Smooth muscle cell (in vitro differentiated cells): ENCODE data around the gene KCNT1. TPM values are rescaled to one million over a fixed set of nuclear protein-coding genes. Genes with fewer than 3 reads are reported as not detected.

Experiments used
- DNase-seq: peaks from one replicate; lab custom pipeline; 2025; ENCODE audit not compliant: unreplicated experiment; lab: John Stamatoyannopoulos, UW
- H2AFZ ChIP-seq: fragments of 200-600 bp; sonication (generic); 2 replicates; pipeline ENCODE4 v1.6.0; 2016; ENCODE audit warnings: antibody characterized with exemption, low read depth, mild to moderate bottlenecking
- H3F3A ChIP-seq: fragments of 200-600 bp; sonication (generic); 2 replicates; pipeline ENCODE4 v1.6.0; 2017; ENCODE audit warnings: antibody characterized with exemption, low read depth
- H3K27ac ChIP-seq: fragments of 200-600 bp; sonication (generic); 2 replicates; pipeline ENCODE4 v1.5.1; 2016; ENCODE audit warnings: low read depth, mild to moderate bottlenecking
- H3K27me3 ChIP-seq: fragments of 200-600 bp; sonication (generic); 2 replicates; pipeline ENCODE4 v1.6.1; 2016; ENCODE audit warnings: low read depth, mild to moderate bottlenecking
- H3K36me3 ChIP-seq: fragments of 200-600 bp; sonication (generic); 2 replicates; pipeline ENCODE4 v1.5.1; 2016; ENCODE audit warnings: low read depth
- H3K4me1 ChIP-seq: fragments of 200-600 bp; sonication (generic); 2 replicates; pipeline ENCODE4 v1.5.1; 2016; ENCODE audit warnings: low read depth
- H3K4me2 ChIP-seq: fragments of 200-600 bp; sonication (generic); 2 replicates; pipeline ENCODE4 v1.6.0; 2016; ENCODE audit warnings: mild to moderate bottlenecking
- H3K4me3 ChIP-seq: fragments of 200-600 bp; sonication (generic); 2 replicates; pipeline ENCODE4 v1.5.1; 2016; ENCODE audit warnings: mild to moderate bottlenecking
- H3K79me2 ChIP-seq: fragments of 200-600 bp; sonication (generic); 2 replicates; pipeline ENCODE4 v1.6.0; 2016; ENCODE audit warnings: low read depth, mild to moderate bottlenecking
- H3K9ac ChIP-seq: fragments of 200-600 bp; sonication (generic); 2 replicates; pipeline ENCODE4 v1.6.0; 2016; ENCODE audit warnings: low read depth
- H3K9me3 ChIP-seq: fragments of 200-600 bp; sonication (generic); replicated peaks from 2 replicates; pipeline ENCODE4 v1.5.1; 2016; ENCODE audit warnings: low read depth
- H4K20me1 ChIP-seq: fragments of 200-600 bp; sonication (generic); 2 replicates; pipeline ENCODE4 v1.6.0; 2016; ENCODE audit warnings: low read depth
- CTCF ChIP-seq: fragments of 200-600 bp; sonication (generic); IDR thresholded peaks from 2 replicates; pipeline ENCODE4 v1.5.1; 2017; ENCODE audit warnings: borderline replicate concordance, mild to moderate bottlenecking, antibody characterized with exemption; ENCODE audit not compliant: insufficient read depth, poor library complexity, severe bottlenecking
- WGBS: methylation state at CpG from one replicate; pipeline ENCODE4 v1.1.7; 2016; ENCODE audit warnings: low lambda C conversion rate; 5-methylcytosine and 5-hydroxymethylcytosine counted together
- polyA plus RNA-seq: library from polyadenylated mRNA; unstranded; fragments of >200 nt; fragmentation: Nextera tagmentation; extraction: Ambion mirVana; gene quantifications from 2 replicates; pipeline ENCODE4 v1.2.1, GENCODE V29; 2016
- total RNA-seq: library from RNA; depleted of rRNA; stranded (reverse); fragments of >200 nt; gene quantifications from 2 replicates; pipeline ENCODE4 v1.2.3, GENCODE V29; 2014

KCNT1 gene
- total and polyA plus RNA-seq, 2 experiments from 2014 or later: not detected

DNA sequence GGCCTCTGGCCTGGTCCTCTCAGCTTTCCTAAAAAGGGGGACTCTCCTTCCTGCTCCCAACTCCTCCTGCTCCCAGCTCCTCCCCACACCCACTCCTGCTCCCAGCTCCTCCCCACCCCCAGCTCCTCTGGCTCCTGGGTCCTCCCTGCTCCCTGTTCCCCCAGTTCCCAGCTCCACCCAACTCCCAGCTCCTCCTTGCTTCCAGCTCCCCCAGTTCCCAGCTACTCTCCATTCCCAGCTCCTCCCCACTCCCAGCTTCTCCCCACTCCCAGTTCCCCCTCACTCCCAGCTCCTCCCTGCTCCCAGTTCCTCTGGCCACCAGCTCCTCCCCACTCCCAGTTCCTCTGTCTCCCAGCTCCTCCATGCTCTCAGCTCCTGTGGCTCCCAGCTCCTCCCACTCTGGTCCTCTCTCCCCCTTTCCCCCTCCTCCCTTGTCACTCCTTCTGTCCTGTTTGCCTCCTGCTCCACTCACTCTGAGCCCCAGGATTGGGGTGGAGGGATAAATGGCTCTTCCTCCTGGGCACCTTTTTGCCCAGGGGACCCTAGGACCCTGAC is 75.7 kb downstream of the KCNT1 start:
- no peaks in the 10 kb centered on the region for H3F3A ChIP-seq
- no peaks in the 10 kb centered on the region for H3K36me3 ChIP-seq
- no peak overlapping the region for H3K27ac ChIP-seq
- H3K4me1 ChIP-seq: no peaks in the 10 kb centered on the region
- no peak for DNase-seq
- no peaks in the 10 kb centered on the region for H3K9me3 ChIP-seq
- no peak overlapping the region for H3K4me2 ChIP-seq
- no peak overlapping the region for H3K4me3 ChIP-seq
- H3K27me3 ChIP-seq: no peaks in the 10 kb centered on the region
- no peaks in the 10 kb centered on the region for H4K20me1 ChIP-seq
- no peak overlapping the region for H2AFZ ChIP-seq
- no peak overlapping the region for H3K9ac ChIP-seq
- no peak for TF ChIP-seq CTCF
- no peaks in the 10 kb centered on the region for H3K79me2 ChIP-seq

DNA sequence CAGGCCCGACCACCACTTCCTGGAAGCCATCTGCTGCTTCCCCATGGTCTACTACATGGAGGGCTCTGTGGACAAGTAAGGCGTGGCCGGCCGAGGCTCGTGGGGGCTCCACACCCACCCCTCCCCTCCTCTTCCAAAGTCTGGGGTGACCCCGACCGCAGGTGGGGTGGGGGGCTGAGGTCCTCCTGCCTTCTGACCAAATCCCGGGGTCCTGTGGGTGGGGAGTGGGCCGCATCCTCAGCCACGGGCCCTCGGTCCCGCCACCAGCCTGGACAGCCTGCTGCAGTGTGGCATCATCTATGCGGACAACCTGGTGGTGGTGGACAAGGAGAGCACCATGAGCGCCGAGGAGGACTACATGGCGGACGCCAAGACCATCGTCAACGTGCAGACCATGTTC is 76.4 kb downstream of the KCNT1 start:
- TF ChIP-seq CTCF: no peak
- Histone ChIP-seq H4K20me1 (no peaks in the 10 kb centered on the region), H3K4me1 (no peaks in the 10 kb centered on the region), H3K79me2 (no peaks in the 10 kb centered on the region), H3K9me3 (no peaks in the 10 kb centered on the region), H3K27ac (no peak overlapping the region), H3K4me2 (no peak overlapping the region), H3K4me3 (no peak overlapping the region), H2AFZ (no peak overlapping the region), H3F3A (no peaks in the 10 kb centered on the region), H3K9ac (no peak overlapping the region), H3K36me3 (no peaks in the 10 kb centered on the region), H3K27me3 (no peaks in the 10 kb centered on the region)
- DNase-seq: no peak
- 97% methylated on average over 19 of the region's 19 CpGs for WGBS

DNA sequence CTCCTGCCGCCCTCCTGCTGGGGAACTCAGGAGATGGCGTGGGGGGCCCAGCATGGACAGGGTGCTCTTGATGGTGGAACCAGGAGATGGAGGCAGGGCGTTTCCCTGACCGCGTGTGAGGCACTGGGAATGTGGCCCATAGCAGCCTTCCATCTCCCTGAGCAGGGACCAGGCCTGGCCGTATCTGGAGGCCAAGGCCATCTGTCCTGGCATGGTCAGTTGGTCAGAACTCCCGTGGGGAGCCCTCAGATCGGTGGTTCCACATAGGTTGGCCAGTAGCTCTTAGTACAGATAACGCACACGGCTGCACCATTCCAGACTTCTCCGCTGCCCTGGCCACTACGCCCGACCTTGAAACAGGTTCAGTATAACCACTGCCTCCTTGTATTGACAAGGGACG is 77.6 kb downstream of the KCNT1 start:
- no peaks in the 10 kb centered on the region for H4K20me1 ChIP-seq
- no peak overlapping the region for H3K4me2 ChIP-seq
- TF ChIP-seq CTCF: no peak
- no peaks in the 10 kb centered on the region for H3K4me1 ChIP-seq
- no peaks in the 10 kb centered on the region for H3K36me3 ChIP-seq
- no peak overlapping the region for H3K4me3 ChIP-seq
- H3K27me3 ChIP-seq: no peaks in the 10 kb centered on the region
- H3K79me2 ChIP-seq: no peaks in the 10 kb centered on the region
- no peaks in the 10 kb centered on the region for H3K9me3 ChIP-seq
- no peak overlapping the region for H2AFZ ChIP-seq
- H3F3A ChIP-seq: no peaks in the 10 kb centered on the region
- DNase-seq: no peak
- 96% methylated on average over 14 of the region's 14 CpGs for WGBS
- no peak overlapping the region for H3K27ac ChIP-seq
- H3K9ac ChIP-seq: no peak overlapping the region

DNA sequence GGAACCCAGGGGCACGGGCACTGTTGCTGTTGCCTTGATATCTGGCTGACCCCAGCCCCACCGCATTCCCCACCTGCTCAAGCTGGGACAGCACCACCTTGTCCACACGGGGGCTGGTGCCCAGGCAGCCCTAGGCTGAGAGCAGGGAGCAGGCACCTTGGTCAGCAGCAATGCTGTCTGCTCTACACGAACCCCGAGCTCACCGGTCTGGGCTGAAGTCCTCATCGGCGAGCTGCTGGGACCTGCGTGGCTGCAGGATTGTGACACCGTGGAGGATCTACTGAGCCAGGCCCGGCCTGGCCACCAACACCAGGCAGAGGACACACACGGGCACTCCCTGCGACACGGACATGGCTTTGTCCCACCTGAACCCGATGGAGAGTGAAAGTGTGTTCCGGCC is 78.1 kb downstream of the KCNT1 start:
- H4K20me1 ChIP-seq: no peaks in the 10 kb centered on the region
- no peak for TF ChIP-seq CTCF
- H3K79me2 ChIP-seq: no peaks in the 10 kb centered on the region
- no peaks in the 10 kb centered on the region for H3K4me1 ChIP-seq
- H3K4me2 ChIP-seq: no peak overlapping the region
- no peaks in the 10 kb centered on the region for H3K9me3 ChIP-seq
- H3K4me3 ChIP-seq: no peak overlapping the region
- 94% methylated on average over 16 of the region's 16 CpGs for WGBS
- no peak overlapping the region for H3K27ac ChIP-seq
- H3K27me3 ChIP-seq: no peaks in the 10 kb centered on the region
- no peaks in the 10 kb centered on the region for H3F3A ChIP-seq
- no peak for DNase-seq
- H3K36me3 ChIP-seq: no peaks in the 10 kb centered on the region
- H2AFZ ChIP-seq: no peak overlapping the region
- H3K9ac ChIP-seq: no peak overlapping the region
